ENCODE measurements around the gene B3GNT8. TPM values are rescaled to one million over a fixed set of nuclear protein-coding genes. Genes with fewer than 3 reads are reported as not detected.
"Not testable (repeated sequence)": the region's sequence is repeated elsewhere in the genome, so short reads cannot be mapped to it uniquely, and the experiment has no call there.

B3GNT8 gene
- total and polyA plus RNA-seq, 4 donors, result 0.50 to 7.8 (median 1.8) TPM

DNA sequence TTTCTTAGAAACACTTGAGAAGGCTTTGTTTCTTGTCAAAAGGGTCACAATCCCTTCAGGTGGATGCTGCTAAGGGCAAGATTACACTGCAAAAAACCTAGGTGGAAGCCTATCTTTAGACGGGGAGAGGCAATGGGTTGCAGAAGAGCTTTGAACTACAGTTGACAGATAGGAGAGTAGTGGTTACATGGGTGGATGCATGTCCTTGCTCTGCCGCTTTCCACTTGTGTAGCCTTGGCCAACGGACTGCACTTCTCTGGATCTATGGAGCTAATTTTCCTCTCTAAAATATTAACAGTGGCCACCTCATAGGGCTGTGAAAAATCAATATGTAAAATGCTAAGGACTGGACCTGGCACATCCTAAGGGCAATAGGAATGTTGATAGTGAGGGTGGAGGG is 28.6 kb downstream of the B3GNT8 start:
- Histone ChIP-seq H3K27me3 (ENCODE audit: control insufficient read depth, insufficient read depth, low read length) (no peaks in the 10 kb centered on the region), H3K36me3 (ENCODE audit: control insufficient read depth, insufficient read depth, low read length) (peaks cover 8% of the 10 kb centered on the region), H3K27ac (ENCODE audit: low read depth, low read length) (no peak overlapping the region), H3K4me1 (ENCODE audit: control insufficient read depth, insufficient read depth, low read length) (peaks cover 16% of the 10 kb centered on the region), H3K4me3 (ENCODE audit: low read depth, low read length) (peak overlapping the region; percentile 98), H3K9me3 (ENCODE audit: control insufficient read depth, insufficient read depth, low read length) (no peaks in the 10 kb centered on the region)
- WGBS (ENCODE audit: insufficient coverage), result 100% methylated on average over 1 of the region's 3 CpGs
- DNase-seq (ENCODE audit: low read depth in 4 of 6, low spot score in 6 of 6), result no peak

DNA sequence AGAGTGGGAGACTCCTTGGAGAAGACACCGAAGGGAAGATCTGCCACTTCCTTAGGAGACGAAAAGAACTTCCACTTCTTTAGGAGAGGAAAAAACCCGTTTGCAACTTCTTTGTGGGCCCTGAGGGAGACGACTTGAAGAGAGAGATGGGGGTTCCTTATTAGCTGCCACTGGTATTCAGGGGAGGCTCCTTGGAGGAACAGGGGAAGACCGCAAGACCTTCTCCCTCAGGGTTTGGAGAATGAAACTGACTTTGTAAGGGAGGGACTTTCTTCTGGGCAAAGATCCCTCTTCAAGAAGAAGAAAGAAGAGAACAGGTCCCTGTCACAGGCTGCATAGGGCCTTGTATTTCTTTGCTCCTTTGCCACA is 29.1 kb downstream of the B3GNT8 start:
- peaks cover 16% of the 10 kb centered on the region for H3K4me1 ChIP-seq (ENCODE audit: control insufficient read depth, insufficient read depth, low read length)

DNA sequence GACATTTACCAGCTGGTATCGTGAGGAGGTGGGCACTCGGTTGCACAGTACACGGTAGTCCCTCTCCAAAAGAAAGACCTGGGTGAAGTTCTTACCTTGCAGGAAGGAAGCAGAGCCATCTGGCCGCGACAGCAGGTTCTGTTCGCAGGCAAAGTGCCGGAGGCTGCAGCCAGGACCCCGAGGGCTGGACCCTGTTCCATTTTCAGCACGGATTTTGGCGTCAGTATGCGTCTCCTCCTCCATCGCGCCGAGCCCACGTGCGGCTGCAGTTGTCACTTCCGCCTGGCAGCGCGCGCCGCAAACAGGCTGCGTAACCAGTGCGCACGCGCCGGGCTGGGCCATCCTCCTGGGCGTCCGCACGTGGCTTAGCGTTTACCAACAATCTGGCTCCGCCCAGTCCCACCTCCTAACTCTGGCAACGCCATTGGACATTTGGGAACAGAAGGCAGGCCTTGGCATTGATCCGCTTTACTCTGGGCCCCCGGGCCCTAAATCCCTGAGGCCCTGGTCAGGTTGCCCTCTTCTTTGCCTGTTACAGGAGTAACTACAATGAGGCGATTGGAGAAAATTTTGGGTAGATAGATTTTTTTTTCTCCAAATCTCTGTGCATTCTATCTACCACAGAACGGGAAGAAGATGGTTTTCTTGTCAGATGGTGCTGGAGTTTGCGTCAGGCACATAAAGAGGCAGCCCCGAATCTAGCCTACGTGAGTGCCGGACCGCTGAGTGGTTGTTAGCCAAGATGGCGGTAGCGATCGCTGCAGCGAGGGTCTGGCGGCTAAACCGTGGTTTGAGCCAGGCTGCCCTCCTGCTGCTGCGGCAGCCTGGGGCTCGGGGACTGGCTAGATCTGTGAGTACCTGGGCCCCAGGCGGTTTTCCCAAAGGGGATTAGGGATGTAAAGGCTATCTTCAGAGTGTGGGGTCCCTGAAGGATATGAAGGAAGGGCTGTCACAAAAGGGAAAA is 29.8 kb downstream of the B3GNT8 start, which contains the start of the genes BCKDHA and EXOSC5:
Gene BCKDHA (plus strand): TSS at position 733 of the 964 bp plus-strand sequence. CDS start 10 bp downstream, at position 743.
Gene EXOSC5 (minus strand): TSS at position 274 of the 964 bp plus-strand sequence. CDS start 31 bp downstream, at position 243.
- Histone ChIP-seq H3K9me3 (ENCODE audit: control insufficient read depth, insufficient read depth, low read length) (no peaks in the 10 kb centered on the region), H3K4me1 (ENCODE audit: control insufficient read depth, insufficient read depth, low read length) (peaks cover 16% of the 10 kb centered on the region), H3K27me3 (ENCODE audit: control insufficient read depth, insufficient read depth, low read length) (no peaks in the 10 kb centered on the region), H3K4me3 (ENCODE audit: low read depth, low read length) (peak within 1 kb of the TSS; percentile 98), H3K27ac (ENCODE audit: low read depth, low read length) (peak within 1 kb of the TSS; percentile 74), H3K36me3 (ENCODE audit: control insufficient read depth, insufficient read depth, low read length) (peaks cover 14% of the 10 kb centered on the region)
- DNase-seq (ENCODE audit: low read depth in 4 of 6, low spot score in 6 of 6), result peak; percentile 98 to 100 (median 100)
- under 1% methylated on average over 47 of the region's 50 CpGs for WGBS (ENCODE audit: insufficient coverage)

More for the DNA sequence above, 29.1 kb downstream of the B3GNT8 start:
- DNase-seq (ENCODE audit: low read depth in 4 of 6, low spot score in 6 of 6), result peak in 1 of 6 donors; percentile 9
- Histone ChIP-seq H3K4me3 (ENCODE audit: low read depth, low read length) (peak overlapping the region; percentile 98), H3K36me3 (ENCODE audit: control insufficient read depth, insufficient read depth, low read length) (peaks cover 8% of the 10 kb centered on the region), H3K9me3 (ENCODE audit: control insufficient read depth, insufficient read depth, low read length) (no peaks in the 10 kb centered on the region), H3K27me3 (ENCODE audit: control insufficient read depth, insufficient read depth, low read length) (no peaks in the 10 kb centered on the region), H3K27ac (ENCODE audit: low read depth, low read length) (peak overlapping the region; percentile 74)
- 0% methylated on average over 4 of the region's 5 CpGs for WGBS (ENCODE audit: insufficient coverage)

DNA sequence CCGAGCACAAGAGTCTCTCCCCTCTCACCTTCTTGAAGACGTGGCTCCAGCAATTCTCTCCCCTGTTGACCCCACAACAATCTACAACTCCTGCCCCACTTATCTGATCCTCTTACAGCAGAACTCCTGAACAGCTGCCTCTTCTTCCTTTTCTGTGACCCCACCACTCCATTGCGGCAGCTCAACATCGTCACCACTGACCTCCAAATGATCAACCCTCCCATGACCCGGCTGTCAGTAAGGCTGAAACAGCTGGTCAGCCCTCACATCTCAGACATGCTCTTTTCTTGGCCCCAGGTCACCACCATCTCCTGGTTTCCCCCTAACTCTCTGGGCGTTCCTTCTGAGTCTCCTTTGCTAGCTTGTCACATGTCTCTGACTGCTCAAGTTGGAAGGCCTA is 31.8 kb downstream of the B3GNT8 start:
- Histone ChIP-seq H3K4me1 (ENCODE audit: control insufficient read depth, insufficient read depth, low read length) (peaks cover 16% of the 10 kb centered on the region), H3K9me3 (ENCODE audit: control insufficient read depth, insufficient read depth, low read length) (no peaks in the 10 kb centered on the region), H3K27me3 (ENCODE audit: control insufficient read depth, insufficient read depth, low read length) (no peaks in the 10 kb centered on the region), H3K4me3 (ENCODE audit: low read depth, low read length) (no peak overlapping the region), H3K27ac (ENCODE audit: low read depth, low read length) (no peak overlapping the region), H3K36me3 (ENCODE audit: control insufficient read depth, insufficient read depth, low read length) (peaks cover 30% of the 10 kb centered on the region)
- DNase-seq (ENCODE audit: low read depth in 4 of 6, low spot score in 6 of 6), result no peak
- 81% methylated on average over 6 of the region's 6 CpGs for WGBS (ENCODE audit: insufficient coverage)

DNA sequence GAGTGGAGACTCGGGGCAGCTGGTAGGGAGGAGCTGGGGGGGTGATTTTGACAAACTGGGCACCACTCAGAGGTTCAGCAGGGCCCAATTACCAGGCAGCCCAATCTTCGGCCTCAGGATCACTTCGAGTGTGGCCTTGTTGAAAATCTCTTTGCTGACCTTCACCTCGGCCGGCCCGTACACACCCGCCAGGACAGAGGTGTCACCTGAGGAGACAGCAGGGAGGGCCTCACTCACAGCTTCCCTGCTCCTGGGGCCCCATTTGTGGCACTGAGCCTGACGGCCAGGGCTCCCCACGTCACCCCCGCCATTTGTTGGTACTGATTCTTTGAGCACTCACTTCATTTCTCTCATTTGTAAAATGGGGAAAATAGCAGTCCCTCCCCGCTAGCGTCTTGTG is 34.4 kb downstream of the B3GNT8 start:
- no peak overlapping the region for H3K27ac ChIP-seq (ENCODE audit: low read depth, low read length)
- H3K27me3 ChIP-seq (ENCODE audit: control insufficient read depth, insufficient read depth, low read length), result no peaks in the 10 kb centered on the region
- H3K4me1 ChIP-seq (ENCODE audit: control insufficient read depth, insufficient read depth, low read length), result peaks cover 7% of the 10 kb centered on the region
- peaks cover 51% of the 10 kb centered on the region for H3K36me3 ChIP-seq (ENCODE audit: control insufficient read depth, insufficient read depth, low read length)
- 90% methylated on average over 11 of the region's 12 CpGs for WGBS (ENCODE audit: insufficient coverage)
- no peak overlapping the region for H3K4me3 ChIP-seq (ENCODE audit: low read depth, low read length)
- H3K9me3 ChIP-seq (ENCODE audit: control insufficient read depth, insufficient read depth, low read length), result no peaks in the 10 kb centered on the region
- no peak for DNase-seq (ENCODE audit: low read depth in 4 of 6, low spot score in 6 of 6)

DNA sequence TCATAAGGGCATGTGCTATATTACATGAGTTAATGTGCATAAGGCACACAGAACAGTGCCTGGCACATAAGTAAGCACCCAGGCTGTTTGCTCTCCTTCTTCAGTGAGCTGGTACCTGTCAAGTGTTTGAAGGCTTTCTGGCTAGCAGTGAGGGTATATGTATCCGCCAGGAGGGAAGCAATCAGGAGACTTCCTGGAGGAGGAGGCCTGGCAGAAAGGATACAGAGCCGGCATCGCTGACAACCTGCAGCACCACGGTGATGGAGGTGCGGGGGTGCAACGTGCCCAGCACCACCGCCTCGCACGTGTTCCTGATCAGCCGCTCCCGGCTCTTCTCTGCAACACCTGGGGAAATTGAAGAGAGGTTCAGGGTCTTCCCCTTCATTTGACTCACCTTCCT is 35.6 kb downstream of the B3GNT8 start:
- Histone ChIP-seq H3K36me3 (ENCODE audit: control insufficient read depth, insufficient read depth, low read length) (peaks cover 61% of the 10 kb centered on the region), H3K27me3 (ENCODE audit: control insufficient read depth, insufficient read depth, low read length) (no peaks in the 10 kb centered on the region), H3K9me3 (ENCODE audit: control insufficient read depth, insufficient read depth, low read length) (no peaks in the 10 kb centered on the region), H3K27ac (ENCODE audit: low read depth, low read length) (no peak overlapping the region), H3K4me1 (ENCODE audit: control insufficient read depth, insufficient read depth, low read length) (peaks cover 7% of the 10 kb centered on the region), H3K4me3 (ENCODE audit: low read depth, low read length) (no peak overlapping the region)
- DNase-seq (ENCODE audit: low read depth in 4 of 6, low spot score in 6 of 6), result no peak
- 94% methylated on average over 10 of the region's 11 CpGs for WGBS (ENCODE audit: insufficient coverage)

DNA sequence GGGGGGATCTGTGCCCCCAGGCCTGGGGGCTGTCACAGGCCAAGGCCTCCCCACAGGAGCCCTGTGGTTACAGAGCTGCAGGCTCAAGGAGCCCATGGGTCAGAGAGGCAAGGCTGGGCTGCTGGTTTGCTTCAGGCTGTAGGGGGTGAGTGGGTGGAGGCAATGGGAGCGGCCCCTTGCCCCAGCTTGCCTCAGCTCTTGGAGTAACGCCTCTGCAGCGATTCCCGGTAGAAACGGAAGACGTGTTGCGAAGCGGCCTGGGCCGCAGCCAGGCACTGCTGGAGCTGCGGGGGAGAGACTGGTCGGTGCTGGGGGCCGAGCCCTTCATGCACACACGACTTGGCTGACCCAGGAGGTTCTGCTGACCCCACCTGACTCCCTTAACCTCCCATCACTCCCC is 40.7 kb downstream of the B3GNT8 start:
- Histone ChIP-seq H3K27ac (ENCODE audit: low read depth, low read length) (no peak overlapping the region), H3K36me3 (ENCODE audit: control insufficient read depth, insufficient read depth, low read length) (peaks cover 85% of the 10 kb centered on the region), H3K4me1 (ENCODE audit: control insufficient read depth, insufficient read depth, low read length) (no peaks in the 10 kb centered on the region), H3K27me3 (ENCODE audit: control insufficient read depth, insufficient read depth, low read length) (no peaks in the 10 kb centered on the region), H3K9me3 (ENCODE audit: control insufficient read depth, insufficient read depth, low read length) (no peaks in the 10 kb centered on the region), H3K4me3 (ENCODE audit: low read depth, low read length) (no peak overlapping the region)
- no peak for DNase-seq (ENCODE audit: low read depth in 4 of 6, low spot score in 6 of 6)
- WGBS (ENCODE audit: insufficient coverage), result 94% methylated on average over 10 of the region's 13 CpGs

DNA sequence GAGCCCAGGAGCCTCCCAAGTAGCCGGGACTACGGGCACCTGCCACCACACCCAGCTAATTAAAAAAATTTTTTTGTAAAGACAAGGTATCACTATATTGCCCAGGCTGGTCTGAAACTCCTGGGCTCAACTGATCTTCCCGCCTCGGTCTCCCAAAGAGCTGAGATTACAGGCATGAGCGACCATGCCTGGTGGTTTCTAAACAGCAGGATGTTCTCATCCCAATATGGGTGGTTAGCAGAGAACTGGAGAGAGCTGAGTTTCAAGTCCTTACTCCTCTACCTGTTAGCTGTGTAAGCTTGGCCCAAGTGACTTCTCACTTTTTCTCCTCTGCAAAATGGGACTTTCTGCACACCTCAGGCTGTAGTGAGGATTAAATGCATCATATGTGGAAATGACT is 42.8 kb downstream of the B3GNT8 start:
- no CpG with 5 or more reads among the region's 5 CpGs for WGBS (ENCODE audit: insufficient coverage)
- no peak overlapping the region for H3K4me3 ChIP-seq (ENCODE audit: low read depth, low read length)
- H3K27ac ChIP-seq (ENCODE audit: low read depth, low read length), result no peak overlapping the region
- H3K36me3 ChIP-seq (ENCODE audit: control insufficient read depth, insufficient read depth, low read length), result peaks cover 64% of the 10 kb centered on the region
- H3K9me3 ChIP-seq (ENCODE audit: control insufficient read depth, insufficient read depth, low read length), result no peaks in the 10 kb centered on the region
- DNase-seq (ENCODE audit: low read depth in 4 of 6, low spot score in 6 of 6), result no peak
- no peaks in the 10 kb centered on the region for H3K4me1 ChIP-seq (ENCODE audit: control insufficient read depth, insufficient read depth, low read length)
- H3K27me3 ChIP-seq (ENCODE audit: control insufficient read depth, insufficient read depth, low read length), result no peaks in the 10 kb centered on the region

DNA sequence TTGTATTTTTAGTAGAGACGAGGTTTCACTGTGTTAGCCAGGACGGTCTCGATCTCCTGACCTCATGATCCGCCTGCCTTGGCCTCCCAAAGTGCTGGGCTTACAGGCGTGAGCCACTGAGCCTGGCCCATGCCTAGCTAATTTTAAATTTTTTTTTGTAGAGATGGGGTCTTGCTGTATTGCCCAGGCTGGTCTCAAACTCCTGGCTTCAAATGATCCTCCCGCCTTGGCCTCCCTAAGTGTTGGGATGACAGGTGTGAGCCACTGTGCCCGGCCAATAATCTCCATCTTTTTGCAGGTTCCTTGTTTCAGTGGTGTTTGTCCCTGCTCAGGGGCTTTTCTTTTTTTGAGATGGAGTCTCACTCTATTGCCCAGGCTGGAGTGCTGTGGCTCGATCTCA is 45.6 kb downstream of the B3GNT8 start:
- H3K9me3 ChIP-seq (ENCODE audit: control insufficient read depth, insufficient read depth, low read length); H3K27ac ChIP-seq (ENCODE audit: low read depth, low read length); DNase-seq (ENCODE audit: low read depth in 4 of 6, low spot score in 6 of 6); H3K4me3 ChIP-seq (ENCODE audit: low read depth, low read length); H3K27me3 ChIP-seq (ENCODE audit: control insufficient read depth, insufficient read depth, low read length): not testable (repeated sequence)
- peaks cover 50% of the 10 kb centered on the region for H3K36me3 ChIP-seq (ENCODE audit: control insufficient read depth, insufficient read depth, low read length)
- WGBS (ENCODE audit: insufficient coverage), result 95% methylated on average over 7 of the region's 8 CpGs
- H3K4me1 ChIP-seq (ENCODE audit: control insufficient read depth, insufficient read depth, low read length), result peaks cover 14% of the 10 kb centered on the region
